Breast epithelium (tissue), 4 donors: ENCODE data around the gene HDAC4. TPM values are rescaled to one million over a fixed set of nuclear protein-coding genes. Genes with fewer than 3 reads are reported as not detected.

Experiments
- DNase-seq, 2 donors: peaks; one replicate each; pipeline ENCODE4 v3.0.0-alpha.2; 2019; ENCODE audit warnings: low spot score in 2 of 2
- H3K27ac ChIP-seq, 2 donors: fragments of 200-600 bp; sonication (generic) in 1 of 2; one replicate each; pipeline ENCODE4 v1.5.1; 2016 to 2019; ENCODE audit warnings: mild to moderate bottlenecking in 1 of 2
- H3K27me3 ChIP-seq, 2 donors: fragments of 200-600 bp; sonication (generic) in 1 of 2; one replicate each; pipeline versions ENCODE4 v1.5.1 to v1.6.0; 2017 to 2019; ENCODE audit warnings: control low read depth in 1 of 2, mild to moderate bottlenecking in 1 of 2
- H3K36me3 ChIP-seq: fragments of 200-600 bp; one replicate; pipeline ENCODE4 v1.5.1; 2019
- H3K4me1 ChIP-seq, 2 donors: fragments of 200-600 bp; sonication (generic); one replicate each; pipeline ENCODE4 v1.5.1; 2016 to 2019; ENCODE audit warnings: control low read depth in 1 of 2
- H3K4me3 ChIP-seq, 3 donors: fragments of 200-600 bp; sonication (generic); 1 replicate in 2 of 3; 2 replicates in 1 of 3; pipeline ENCODE4 v1.5.1; 2016 to 2019; ENCODE audit warnings: mild to moderate bottlenecking in 3 of 3, moderate library complexity in 2 of 3
- H3K9me3 ChIP-seq, 2 donors: fragments of 200-600 bp; sonication (generic) in 1 of 2; one replicate each; pipeline ENCODE4 v1.5.1; 2016 to 2019; ENCODE audit warnings: control low read depth in 1 of 2
- POLR2A ChIP-seq: fragments of 450-650 bp; IDR thresholded peaks from one replicate; pipeline ENCODE4 v1.6.1; 2016; ENCODE audit warnings: antibody characterized with exemption, mild to moderate bottlenecking, moderate library complexity
- POLR2AphosphoS5 ChIP-seq, 3 donors: sonication (generic); formaldehyde crosslinking; IDR thresholded peaks; one replicate each; pipeline ENCODE4 v1.6.1; 2017; ENCODE audit warnings: antibody characterized with exemption in 3 of 3
- intact Hi-C: fragments of 100-400 bp; cut with DNase I; formaldehyde crosslinking; loops from one replicate; pipeline ENCODE4 v1.15.1; 2023; ENCODE audit warnings: low total_unique reads
- total RNA-seq, 3 donors: library from RNA; depleted of rRNA; stranded (reverse); fragments of >200 nt; gene quantifications; one replicate each; pipeline ENCODE4 v1.1.0, GENCODE V29; 2016
- TF ChIP-seq, protein P1 (sequence below), 3 donors: fragments of 450-650 bp; IDR thresholded peaks; one replicate each; pipeline ENCODE4 v1.5.1; 2016 to 2017; ENCODE audit warnings: antibody characterized with exemption in 3 of 3, mild to moderate bottlenecking in 3 of 3, moderate library complexity in 3 of 3

Gene HDAC4
- total RNA-seq, 3 donors from 2014 or later: 20.3 to 36.0 (median 32.8) TPM

DNA sequence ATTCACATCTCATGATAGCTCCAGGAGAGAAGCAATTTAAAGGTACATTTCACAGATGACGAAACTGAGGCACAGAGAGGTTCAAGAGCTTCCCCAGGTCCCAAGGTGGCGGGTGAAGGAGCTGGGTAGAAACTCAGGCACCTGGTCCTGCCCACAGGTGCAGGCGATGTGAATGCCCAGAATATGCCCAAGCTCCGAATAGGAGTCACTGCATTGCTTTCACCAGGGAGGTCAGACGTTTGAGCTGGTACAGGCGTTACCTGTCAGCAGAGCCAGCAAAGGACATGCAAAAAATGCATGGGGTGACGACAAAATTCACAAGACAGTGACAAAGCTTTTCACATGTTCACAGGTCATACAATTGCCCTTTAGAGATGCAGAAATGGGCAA, 247.9 kb downstream of the HDAC4 start:
- H3K27ac ChIP-seq: peak overlapping the region in 1 of 2 donors; percentile 80
- TF ChIP-seq POLR2A (no peak), POLR2AphosphoS5 (IDR thresholded peaks at IDR 0.05) (no peak)
- TF ChIP-seq, protein P1, sequence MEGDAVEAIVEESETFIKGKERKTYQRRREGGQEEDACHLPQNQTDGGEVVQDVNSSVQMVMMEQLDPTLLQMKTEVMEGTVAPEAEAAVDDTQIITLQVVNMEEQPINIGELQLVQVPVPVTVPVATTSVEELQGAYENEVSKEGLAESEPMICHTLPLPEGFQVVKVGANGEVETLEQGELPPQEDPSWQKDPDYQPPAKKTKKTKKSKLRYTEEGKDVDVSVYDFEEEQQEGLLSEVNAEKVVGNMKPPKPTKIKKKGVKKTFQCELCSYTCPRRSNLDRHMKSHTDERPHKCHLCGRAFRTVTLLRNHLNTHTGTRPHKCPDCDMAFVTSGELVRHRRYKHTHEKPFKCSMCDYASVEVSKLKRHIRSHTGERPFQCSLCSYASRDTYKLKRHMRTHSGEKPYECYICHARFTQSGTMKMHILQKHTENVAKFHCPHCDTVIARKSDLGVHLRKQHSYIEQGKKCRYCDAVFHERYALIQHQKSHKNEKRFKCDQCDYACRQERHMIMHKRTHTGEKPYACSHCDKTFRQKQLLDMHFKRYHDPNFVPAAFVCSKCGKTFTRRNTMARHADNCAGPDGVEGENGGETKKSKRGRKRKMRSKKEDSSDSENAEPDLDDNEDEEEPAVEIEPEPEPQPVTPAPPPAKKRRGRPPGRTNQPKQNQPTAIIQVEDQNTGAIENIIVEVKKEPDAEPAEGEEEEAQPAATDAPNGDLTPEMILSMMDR (IDR thresholded peaks at IDR 0.05): no peak
- H3K36me3 ChIP-seq: no peaks in the 10 kb centered on the region
- H3K4me1 ChIP-seq: no peaks in the 10 kb centered on the region
- H3K9me3 ChIP-seq: no peaks in the 10 kb centered on the region
- DNase-seq: no peak
- H3K27me3 ChIP-seq: no peaks in the 10 kb centered on the region
- H3K4me3 ChIP-seq: no peak overlapping the region
- intact Hi-C loops: no loop called here

DNA sequence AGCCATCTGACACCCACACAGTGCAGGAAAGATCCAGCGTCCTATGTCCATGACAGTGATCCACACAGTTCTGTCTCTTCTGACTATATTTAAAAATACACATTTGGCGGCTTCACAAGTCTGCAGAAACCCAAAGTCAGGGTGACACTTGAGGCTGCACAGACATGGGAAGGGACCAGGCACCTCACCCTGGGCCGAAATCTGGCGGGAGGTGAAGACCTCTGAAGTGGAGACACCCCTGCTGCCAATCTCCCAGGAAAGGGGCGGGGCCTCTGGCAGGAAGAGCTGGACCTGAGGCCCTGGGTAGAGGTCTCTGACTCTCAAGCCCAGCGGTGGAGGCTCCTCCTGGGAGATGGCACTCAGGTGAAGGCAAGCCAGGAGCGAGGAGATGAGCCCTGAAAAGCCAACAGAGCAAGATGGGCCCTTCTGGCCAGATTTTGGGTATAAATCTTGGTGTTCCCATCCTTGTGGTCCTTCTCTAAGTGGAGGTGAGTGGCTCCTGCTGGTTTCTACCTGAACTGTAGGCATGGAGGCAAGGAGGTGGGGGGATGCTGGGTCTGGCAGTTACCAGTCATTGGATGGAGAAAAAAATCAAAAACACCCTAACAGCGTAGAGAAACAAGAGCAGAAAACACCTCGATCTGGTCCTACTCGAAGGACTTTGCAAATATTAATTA, 248.4 kb downstream of the HDAC4 start:
- H3K36me3 ChIP-seq: no peaks in the 10 kb centered on the region
- H3K27ac ChIP-seq: peak overlapping the region; percentile 60 to 80
- no peaks in the 10 kb centered on the region for H3K4me1 ChIP-seq
- H3K9me3 ChIP-seq: no peaks in the 10 kb centered on the region
- peak in 1 of 2 donors; percentile 49 for DNase-seq
- intact Hi-C loops: no loop called here
- H3K27me3 ChIP-seq: no peaks in the 10 kb centered on the region
- no peak overlapping the region for H3K4me3 ChIP-seq
- no peak for TF ChIP-seq POLR2AphosphoS5 (IDR thresholded peaks at IDR 0.05)
- TF ChIP-seq POLR2A: no peak
- TF ChIP-seq, protein P1 (IDR thresholded peaks at IDR 0.05): no peak

DNA sequence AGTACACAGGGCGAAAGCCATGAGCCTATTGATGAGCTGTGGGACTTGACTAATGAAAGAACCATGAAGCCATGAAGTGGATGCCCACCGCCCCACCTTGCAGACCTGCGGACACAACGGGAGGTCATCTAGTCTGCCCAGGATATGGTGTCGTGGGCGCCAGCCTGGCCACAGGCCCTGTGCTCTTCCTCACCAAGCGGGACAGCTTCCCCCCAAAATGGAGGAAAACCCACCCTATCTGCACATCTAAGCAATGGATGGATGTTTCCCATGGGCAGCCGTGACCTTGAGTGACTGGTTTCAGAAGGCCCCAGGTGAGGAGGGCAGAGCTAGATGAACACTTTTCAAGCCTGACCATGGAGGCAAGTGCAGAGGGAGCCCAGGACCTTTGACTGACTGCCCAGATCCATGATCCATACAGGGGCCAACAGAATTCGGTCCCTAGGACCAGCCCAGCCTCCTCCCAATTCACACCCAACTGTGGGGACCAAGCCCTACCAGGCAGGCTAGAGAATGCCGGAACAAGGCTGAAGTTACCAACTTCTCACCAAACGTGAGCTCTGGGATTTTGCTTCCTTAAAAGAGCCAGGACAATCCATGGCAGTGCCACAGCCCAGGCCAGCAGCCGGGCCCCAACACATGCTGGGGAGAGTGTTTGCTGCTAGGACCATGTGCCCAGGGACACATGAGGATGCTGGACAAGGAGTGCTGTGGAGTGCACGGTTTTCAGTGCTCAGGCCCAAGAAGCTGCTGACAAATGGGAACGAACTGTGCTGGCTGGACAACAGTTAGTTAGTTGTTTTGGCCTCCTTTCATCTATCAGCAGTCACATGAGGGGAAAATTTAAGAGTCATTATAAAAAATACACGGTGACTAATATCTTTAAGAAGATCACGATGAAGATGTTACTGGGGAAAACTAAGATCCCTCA, 249.4 kb downstream of the HDAC4 start:
- Histone ChIP-seq H3K4me1 (no peaks in the 10 kb centered on the region), H3K9me3 (no peaks in the 10 kb centered on the region), H3K27me3 (no peaks in the 10 kb centered on the region), H3K4me3 (no peak overlapping the region), H3K27ac (peak overlapping the region; percentile 71 to 84), H3K36me3 (no peaks in the 10 kb centered on the region)
- TF ChIP-seq, protein P1 (IDR thresholded peaks at IDR 0.05): no peak
- TF ChIP-seq POLR2AphosphoS5 (IDR thresholded peaks at IDR 0.05): peak in 2 of 3 donors; percentile 46 to 63
- intact Hi-C loops: no loop called here
- DNase-seq: peak in 1 of 2 donors; percentile 33

DNA sequence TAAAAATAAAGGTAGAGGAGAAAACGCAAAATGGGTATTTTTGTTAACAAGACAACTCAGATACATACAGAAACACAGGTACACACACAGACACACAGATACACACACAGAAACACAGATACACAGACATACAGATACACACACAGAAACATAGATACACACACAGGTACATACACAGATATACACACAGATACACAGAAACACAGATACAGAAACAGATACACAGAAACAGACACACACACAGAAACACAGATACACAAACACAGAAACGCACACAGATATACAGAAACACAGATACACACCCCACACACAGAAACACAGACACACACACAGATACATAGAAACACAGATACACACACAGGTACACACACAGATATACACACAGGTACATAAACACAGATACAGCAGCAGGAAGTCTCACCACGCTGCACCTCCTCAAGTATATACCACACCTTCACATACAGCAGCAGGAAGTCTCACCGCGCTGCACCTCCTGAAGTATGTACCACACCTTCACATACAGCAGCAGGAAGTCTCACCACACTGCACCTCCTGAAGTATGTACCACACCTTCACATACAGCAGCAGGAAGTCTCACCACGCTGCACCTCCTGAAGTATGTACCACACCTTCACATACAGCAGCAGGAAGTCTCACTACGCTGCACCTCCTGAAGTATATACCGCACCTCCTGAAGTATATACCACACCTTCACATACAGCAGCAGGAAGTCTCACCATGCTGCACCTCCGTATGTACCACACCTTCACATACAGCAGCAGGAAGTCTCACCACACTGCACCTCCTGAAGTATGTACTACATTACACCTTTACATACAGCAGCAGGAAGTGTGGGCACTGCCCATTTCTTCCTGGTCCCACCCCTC, 250.5 kb downstream of the HDAC4 start:
- Histone ChIP-seq H3K4me1 (no peaks in the 10 kb centered on the region), H3K36me3 (no peaks in the 10 kb centered on the region), H3K9me3 (no peaks in the 10 kb centered on the region), H3K27ac (peak overlapping the region in 1 of 2 donors; percentile 84), H3K27me3 (no peaks in the 10 kb centered on the region), H3K4me3 (no peak overlapping the region)
- TF ChIP-seq, protein P1 (IDR thresholded peaks at IDR 0.05): no peak
- no peak for TF ChIP-seq POLR2AphosphoS5 (IDR thresholded peaks at IDR 0.05)
- no peak for TF ChIP-seq POLR2A
- intact Hi-C loops: no loop called here
- peak in 1 of 2 donors; percentile 10 for DNase-seq
